Subcutaneous adipose tissue (tissue), 4 donors: ENCODE measurements around the gene KPNA6. TPM values are rescaled to one million over a fixed set of nuclear protein-coding genes. Genes with fewer than 3 reads are reported as not detected.

Experiments
- total RNA-seq, 4 donors: library from RNA; depleted of rRNA; stranded (reverse); fragments of >200 nt; gene quantifications; one replicate each; pipeline ENCODE4 v1.1.0, GENCODE V29; 2016
- TF ChIP-seq, protein P1 (sequence below): fragments of 450-650 bp; IDR thresholded peaks from one replicate; pipeline ENCODE4 v1.5.1; 2016; ENCODE audit warnings: low read depth, mild to moderate bottlenecking, control low read depth, antibody characterized with exemption, moderate library complexity

KPNA6 gene
- total RNA-seq, 4 donors from 2014 or later: 31.4 to 41.6 (median 33.7) TPM

DNA sequence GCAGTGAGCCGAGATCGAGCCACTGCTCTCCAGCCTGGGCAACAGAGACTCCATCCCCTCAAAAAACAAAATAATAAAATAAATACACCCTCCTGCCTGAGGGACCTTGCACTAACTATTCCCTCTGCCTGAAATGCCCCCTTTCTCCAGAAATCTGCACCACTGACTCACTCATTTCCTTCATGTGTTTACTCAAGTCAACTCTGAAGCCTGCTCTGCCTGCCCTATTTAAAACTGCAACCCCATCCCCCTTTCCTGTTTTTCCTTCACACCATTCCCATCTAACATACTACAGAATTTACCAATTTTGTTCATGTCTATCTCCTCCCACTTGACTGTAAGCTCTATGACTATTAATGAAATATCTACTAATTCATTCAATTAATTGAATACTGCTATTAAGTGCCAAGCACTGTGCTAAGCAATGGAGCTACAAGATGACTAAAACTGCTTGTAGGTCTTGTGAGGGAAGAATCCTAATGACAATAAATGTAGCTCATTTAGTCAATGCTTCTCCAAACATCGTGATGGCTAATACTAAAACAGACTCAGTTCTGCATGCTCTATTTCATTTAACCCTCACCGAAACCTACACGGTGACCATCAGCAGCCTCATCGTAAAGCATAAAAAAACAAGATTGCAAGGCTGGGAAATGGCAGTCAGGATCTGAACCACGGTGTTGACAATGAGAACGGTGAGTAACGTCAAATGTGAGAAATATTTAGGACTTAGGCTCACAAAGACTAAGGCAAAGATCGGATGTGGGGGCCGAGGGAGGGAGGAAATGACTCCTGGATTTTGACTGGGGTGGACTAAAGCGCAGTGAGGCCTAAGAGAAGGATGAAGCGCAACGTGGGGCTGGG, 35.9 kb upstream of the KPNA6 start:
- TF ChIP-seq, protein P1, sequence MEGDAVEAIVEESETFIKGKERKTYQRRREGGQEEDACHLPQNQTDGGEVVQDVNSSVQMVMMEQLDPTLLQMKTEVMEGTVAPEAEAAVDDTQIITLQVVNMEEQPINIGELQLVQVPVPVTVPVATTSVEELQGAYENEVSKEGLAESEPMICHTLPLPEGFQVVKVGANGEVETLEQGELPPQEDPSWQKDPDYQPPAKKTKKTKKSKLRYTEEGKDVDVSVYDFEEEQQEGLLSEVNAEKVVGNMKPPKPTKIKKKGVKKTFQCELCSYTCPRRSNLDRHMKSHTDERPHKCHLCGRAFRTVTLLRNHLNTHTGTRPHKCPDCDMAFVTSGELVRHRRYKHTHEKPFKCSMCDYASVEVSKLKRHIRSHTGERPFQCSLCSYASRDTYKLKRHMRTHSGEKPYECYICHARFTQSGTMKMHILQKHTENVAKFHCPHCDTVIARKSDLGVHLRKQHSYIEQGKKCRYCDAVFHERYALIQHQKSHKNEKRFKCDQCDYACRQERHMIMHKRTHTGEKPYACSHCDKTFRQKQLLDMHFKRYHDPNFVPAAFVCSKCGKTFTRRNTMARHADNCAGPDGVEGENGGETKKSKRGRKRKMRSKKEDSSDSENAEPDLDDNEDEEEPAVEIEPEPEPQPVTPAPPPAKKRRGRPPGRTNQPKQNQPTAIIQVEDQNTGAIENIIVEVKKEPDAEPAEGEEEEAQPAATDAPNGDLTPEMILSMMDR: no peak

DNA sequence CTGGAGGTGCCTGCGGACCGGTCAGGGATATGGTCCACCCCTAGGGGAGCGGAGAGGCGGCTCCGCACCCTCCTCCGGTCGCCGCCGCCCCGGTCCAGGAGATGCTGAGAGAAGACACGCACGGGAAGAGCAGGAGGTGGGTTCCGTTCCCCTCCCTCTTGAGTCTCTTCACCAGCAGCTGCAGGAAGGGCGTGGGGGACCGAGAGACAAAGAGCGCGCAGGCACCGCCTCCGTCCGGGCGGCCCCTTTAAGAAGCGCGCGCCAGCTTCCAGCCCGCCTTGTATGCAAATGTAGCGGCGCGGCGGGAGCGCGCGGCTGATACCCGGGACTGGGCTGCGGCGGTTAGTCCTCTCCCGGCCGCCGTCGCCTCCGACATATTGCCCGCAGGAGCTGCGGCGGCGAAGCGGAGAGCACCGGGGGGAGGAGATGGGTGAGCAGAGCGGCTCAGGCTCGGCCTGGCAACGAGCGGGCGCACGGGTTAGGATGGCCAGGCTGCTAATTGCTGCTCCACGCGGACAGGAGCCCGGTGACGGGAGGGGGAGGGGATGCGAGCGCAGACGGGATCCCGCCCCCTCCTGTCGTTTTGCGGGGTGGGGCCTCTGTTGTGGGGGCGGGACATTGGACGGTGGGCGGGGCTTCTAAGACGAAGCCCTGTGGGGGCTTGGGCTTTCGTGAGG, 35.1 kb upstream of the KPNA6 start, which contains the start of gene TMEM39B:
Gene TMEM39B, plus strand, starts transcription at position 318 of the 677 bp plus-strand sequence. Its CDS starts 109 bp downstream, at position 427.
- TF ChIP-seq, protein P1: no peak

DNA sequence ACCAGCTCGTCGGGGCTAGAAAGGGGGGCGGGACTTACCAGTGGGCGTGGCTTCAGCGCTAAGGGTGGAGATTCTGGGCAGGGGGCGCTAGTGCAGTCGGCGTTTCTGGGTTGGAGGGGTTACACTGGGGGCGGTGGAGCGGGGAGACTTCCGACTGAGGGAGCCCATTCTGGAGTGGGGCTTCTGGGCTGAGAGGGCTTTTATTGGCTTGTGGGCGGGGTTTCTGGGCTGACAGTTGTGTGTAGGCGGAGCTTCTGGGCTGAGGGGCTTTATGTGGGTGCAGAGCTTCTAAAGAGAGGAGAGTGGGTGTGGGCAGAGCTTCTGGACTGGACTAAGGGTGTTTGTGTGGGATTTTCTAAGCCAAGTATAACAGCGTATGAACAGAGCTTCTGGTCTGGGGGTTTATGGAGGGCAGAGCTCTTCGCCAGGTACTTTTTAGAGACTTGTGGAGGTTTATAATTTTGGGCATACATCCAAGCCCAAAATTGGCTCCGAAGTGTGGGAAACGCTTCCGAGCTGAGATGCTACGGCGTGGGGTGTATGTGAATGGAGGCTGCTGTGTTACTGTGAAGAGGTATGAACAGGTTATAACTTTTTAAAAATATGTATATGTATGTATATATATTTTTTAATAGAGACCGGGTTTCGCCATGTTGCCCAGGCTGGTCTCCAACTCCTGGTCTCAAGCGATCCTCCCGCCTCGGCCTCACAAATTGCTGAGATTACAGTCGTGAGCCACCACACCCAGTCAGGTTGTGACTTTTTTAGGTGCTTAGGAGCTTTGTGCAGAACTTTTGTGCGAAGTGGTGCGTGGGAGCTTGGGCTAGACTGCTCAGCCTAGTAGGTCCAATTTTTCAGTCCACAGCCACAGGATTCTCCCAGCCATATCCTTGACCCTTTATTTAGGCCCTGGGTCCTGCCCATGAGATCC, 34.3 kb upstream of the KPNA6 start:
- TF ChIP-seq, protein P1: no peak

DNA sequence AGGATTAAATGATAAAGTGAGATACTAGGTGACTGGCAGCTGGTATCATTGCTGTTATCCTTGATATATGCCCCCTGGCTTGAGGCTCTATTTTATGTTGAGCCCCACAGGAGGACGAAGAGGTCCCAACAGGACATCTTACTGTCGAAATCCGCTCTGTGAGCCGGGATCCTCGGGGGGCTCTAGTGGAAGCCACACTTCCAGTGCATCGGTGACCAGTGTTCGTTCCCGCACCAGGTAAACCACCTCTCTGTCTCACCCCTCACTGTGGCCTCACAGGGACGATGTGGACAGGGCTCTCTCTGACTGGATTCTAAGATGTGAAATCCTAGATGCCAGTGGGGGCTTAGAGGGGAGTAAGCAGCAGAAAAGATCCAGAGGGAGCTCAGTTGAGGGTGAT, 33.0 kb upstream of the KPNA6 start:
- TF ChIP-seq, protein P1: no peak

DNA sequence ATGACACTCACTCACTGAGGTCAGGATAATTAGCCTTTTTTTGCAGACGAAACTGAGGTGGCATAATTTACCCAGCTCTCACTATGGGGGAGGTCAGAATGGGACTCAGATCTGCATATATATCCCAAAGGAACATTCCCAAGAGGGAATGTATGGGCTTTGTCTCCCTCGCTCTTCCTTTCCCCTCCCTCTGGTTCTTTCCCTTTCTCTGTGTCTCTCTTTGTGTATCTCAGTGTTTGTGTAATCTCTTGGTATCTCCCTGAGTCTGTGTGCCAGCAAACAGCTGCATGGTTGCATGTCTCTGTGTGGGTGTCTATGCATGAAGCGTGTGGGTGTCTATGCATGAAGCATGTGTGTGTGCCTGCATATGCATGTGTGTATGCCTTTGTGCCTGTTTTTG, 30.4 kb upstream of the KPNA6 start:
- TF ChIP-seq, protein P1: no peak

DNA sequence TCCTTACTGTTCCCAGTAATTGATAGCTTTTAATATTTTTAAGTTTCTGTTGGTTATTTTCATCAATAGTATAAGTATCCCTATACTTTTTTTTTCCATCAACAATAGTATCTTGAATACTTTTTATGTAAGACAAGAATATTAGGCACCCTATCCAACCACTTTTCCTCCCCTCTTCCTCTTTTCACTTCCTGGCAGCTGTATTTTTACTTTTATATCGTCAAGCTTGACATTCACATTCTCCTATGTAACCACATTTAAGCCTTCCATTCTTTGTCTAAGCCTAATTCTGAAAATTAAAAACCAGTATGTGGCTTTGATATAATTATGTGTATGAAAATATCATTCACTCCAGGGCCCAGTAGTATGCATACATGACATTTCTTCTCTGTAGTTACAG, 25.8 kb upstream of the KPNA6 start:
- TF ChIP-seq, protein P1: no peak
